CD4-positive, alpha-beta T cell treated with Interleukin-21 for 1 hour (primary cell): Measurements from ENCODE around the gene NOS1AP.
"Not testable (repeated sequence)": the region's sequence is repeated elsewhere in the genome, so short reads cannot be mapped to it uniquely, and the experiment has no call there.

Experiments
- DNase-seq: peaks from one replicate; pipeline ENCODE4 v3.0.0-alpha.2; 2020

NOS1AP gene

DNA sequence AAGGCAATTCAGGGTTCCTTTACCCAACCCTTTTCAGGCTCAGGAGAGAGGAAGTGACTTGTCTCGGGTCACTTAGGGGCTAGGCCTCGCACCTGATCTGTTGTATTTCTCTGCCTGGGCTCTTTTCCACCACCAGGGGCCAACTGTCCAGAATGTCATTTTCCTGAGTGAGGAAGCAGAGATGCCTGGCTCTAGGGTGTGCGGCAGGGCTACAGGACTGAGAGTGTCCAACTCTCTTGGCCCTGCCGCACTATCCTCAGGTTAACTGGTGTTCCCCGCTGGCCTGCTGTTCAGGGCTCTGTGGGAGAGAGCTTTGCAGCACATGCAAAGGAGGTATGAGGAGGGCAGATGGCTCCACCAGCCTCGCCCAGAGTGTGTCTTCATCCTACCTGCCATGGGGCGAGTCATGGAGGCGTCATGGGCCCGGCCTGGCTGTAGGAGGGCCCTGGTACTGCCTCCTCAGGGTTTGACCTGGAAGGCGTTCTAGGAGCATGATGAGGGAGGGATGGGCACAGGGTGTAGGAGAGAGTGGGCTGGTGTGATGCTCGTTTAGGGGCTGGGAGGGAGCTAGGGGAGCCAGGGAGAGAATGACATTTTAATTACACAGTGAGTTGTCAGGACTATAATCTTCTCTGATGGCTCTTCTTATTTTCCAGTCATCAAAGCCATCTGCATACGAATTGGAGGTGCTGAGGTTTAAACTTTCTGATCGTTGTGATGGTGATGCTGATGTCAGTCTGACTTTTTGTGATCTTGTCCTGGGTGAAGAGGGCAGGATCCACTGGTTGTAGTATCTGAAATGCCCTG, 128.3 kb downstream of the NOS1AP start:
- no peak for DNase-seq

DNA sequence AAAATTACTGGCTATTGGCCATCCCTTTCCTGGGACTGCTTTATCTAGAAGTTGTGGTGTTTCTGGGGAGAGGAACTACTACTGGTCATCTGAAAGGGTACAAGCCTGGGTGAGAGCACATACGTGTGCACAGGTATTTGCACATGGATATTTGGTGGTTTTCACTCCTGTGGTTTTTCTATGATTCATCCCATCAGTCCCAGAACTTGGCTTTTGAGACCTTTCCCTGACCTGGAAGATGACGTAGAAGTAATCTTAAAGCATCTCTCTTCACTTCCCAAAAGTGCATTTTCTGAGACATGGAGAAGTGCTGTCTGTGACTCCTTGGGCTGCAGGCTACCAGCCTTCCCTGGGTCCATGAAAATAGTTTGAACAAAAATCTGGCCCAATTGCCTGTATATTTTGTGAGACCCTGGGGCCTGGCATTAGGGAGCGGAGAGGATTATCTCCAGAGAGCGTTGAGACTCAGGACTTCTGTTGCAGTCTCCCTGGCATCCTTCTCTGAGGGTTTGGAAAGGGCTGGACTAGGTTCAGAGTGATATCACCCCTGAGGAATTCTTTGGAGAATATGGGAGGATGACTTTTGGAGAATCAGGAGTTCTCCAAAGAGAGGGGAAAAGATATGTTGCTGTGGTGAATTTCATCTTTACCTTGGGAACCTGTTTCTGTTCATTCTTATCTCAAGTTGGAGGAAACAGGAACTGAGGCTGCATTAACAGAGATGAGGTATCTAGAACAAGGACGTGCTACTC, 130.8 kb downstream of the NOS1AP start:
- DNase-seq, result no peak

DNA sequence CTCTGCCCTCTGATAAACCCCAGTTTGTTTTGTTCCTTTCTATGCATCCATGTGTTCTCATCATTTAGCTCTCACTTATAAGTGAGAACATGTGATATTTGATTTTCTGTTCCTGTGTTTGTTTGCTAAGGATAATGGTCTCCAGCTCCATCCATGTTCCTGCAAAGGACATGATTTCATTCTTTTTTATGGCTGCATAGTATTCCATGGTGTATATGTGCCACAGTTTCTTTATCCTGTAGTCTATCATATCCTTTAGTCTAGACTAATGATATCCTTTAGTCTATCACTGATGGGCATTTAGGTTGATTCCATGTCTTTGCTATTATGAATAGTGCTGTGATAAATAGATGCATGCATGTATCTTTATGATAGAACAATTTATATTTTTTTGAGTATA, 131.6 kb downstream of the NOS1AP start:
- DNase-seq, result not testable (repeated sequence)

GRCh38 chr1:162204129-162204822, 134.8 kb downstream of the NOS1AP start:
- no peak for DNase-seq

GRCh38 chr1:162204823-162205155, 135.3 kb downstream of the NOS1AP start:
- no peak for DNase-seq

DNA sequence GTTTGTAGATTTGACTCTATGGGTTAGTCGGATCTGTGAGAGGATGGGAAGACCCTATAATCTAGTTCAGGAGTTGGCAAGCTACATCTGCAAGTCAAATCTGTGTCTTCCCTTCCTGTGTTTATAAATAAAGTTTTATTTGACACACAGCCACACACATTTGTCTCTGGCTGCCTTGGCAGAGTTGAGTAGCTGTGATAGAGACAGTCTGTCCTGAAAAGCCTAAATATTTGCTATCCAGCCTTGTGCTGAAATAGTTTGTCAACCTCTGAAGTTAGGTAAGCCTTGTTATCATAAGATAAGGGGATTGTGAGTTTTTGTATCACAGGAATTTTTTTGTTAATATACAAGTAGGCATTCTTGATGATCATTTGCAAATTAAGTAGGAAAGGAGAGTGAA, 136.8 kb downstream of the NOS1AP start:
- DNase-seq, result no peak

- no peak for DNase-seq
Observed at GRCh38 chr1:162206749-162207635, 137.5 kb downstream of the NOS1AP start.

- DNase-seq, result no peak
Observed at GRCh38 chr1:162207862-162208261, 138.4 kb downstream of the NOS1AP start.

DNA sequence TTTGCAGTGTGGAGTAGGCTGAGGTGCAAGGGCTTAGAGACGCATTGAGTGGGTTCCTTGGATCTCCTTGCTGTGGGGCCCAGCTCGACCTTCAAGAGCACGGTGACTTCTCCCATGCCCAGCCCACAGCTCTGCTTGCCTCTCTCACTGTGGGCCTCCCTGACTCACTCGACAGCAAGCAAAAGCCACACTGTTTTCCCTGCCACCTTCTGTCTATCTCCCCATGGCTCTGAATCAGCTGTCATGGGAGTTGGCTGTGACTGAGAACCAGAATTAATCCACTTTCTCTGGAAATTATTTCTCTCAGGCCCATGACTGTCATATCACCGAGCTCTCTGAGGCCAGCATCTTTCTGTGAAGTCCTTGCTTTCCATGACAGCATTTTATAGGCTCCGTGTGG, 140.7 kb downstream of the NOS1AP start:
- no peak for DNase-seq

DNA sequence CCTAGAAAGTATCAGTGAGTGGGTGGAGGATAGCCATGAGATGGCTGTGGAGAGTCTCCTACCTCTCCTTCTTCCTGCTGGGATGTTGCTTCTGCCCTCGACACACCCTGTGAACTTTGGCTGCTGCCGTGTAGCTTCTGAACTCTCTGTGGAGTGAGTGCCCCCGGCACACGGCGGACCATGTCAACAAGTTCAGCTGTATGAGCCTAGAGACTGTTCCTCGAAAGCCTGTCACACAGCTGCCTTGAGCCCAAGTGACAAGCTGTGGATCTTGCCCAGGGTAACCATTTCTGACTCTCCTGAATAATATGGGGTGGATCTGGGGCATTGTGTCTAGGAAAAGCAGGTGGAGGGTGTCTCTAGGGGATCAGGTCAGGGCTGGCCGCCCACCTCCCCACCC, 143.2 kb downstream of the NOS1AP start:
- DNase-seq, result no peak

DNA sequence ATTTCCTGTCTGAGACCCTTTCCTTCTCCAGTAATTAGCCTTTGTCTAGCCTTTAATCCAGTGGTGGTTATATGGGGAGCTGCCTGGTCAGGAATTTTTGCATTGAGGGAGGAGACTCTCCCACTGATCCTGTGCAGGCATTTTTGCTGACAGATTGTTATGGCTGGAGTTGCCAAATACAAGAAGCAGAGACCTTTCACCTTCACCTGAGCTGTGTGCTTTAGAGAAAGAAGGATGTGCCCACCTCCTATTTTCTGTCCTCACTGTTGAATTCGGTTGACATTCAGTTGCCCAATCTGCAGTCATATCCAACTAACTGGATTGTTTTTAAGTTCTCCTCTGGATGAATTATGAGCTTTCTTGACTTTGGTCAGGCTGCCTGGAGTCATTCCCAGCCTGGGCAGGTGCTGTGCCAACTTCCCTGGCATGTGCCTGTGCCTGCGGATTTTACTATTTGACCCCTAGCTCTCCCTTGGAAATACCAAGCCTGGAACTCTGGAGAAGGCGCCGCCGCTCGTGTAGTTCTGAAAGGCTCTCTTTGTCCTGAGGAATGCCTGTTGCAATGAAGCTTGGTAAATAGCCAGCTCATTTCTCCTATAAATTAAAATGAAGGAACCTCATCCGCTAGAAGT, 143.9 kb downstream of the NOS1AP start:
- DNase-seq, result no peak

DNA sequence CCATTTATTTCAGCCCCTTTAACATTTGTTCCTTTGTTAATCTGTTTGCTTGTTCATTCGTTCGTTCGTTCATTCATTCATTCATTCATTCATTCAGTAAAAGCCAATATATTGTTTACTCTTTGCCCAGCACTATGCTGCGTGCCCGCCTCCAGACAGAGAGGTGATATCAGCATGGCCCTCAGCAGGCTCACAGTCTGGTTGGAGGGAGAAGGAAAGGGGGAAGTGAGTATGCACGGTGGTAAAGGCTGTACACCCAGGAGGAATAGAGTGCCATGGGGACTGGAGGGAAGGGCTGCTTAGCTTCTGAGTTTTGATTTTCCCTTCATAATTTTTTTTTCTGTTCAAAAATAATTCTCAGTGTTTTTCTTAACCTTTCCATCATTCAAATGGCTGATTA, 144.7 kb downstream of the NOS1AP start:
- DNase-seq, result no peak

DNA sequence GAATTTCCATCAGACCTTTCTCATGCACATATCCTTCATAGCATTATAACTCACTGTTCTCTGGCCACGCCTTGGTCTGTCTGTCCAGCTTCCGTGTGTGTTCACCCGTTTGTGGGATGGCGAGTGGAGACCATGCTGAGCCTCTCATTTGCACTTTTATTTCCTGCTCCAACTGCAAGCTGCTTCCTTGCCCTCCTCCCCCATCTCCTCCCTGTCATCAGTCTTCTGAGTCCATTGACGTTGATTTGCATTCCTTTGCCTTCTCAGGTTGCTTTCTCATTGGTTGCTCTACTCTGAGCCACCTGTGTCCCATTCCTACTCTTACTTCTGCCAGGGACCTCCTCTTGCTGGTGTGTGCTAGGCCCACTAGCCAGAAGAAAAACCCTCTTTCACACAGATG, 146.4 kb downstream of the NOS1AP start:
- DNase-seq, result no peak

DNA sequence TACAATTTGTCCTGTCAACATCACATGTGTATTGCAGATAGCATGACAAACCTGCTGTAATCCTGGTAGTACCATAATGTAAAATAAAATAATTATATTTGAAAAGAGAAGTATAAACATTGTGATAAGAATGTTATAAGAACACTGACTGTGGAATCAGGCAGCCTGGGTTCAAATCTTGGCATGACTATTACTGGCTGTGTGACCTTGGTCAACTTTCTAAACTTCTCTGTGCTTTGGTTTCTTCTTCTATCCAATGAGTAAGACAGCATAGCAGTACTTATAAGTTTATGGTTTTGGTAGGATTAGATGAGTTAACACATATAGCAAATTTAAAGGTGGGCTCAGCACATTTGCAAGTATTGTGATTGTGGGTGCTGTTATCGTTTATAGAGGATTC, 147.1 kb downstream of the NOS1AP start:
- DNase-seq, result no peak

DNA sequence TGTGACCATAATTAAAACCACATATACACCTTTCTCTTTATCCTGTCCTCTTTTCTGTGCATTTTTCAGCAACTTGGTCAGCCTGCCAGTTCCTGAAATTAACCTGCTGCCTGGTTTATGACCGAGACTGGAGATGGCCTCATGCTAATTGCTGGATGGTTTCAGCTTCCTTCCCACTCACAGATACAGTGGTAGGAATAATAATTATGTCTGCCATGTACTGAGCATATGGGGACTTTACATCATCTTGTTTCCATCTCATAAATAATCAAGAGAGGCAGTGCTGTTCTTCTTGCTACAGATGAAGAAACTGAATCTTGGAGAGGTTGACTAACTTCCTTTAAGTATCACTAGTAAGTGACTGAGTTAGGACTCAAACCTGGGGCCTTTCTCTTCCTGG, 148.2 kb downstream of the NOS1AP start:
- no peak for DNase-seq

DNA sequence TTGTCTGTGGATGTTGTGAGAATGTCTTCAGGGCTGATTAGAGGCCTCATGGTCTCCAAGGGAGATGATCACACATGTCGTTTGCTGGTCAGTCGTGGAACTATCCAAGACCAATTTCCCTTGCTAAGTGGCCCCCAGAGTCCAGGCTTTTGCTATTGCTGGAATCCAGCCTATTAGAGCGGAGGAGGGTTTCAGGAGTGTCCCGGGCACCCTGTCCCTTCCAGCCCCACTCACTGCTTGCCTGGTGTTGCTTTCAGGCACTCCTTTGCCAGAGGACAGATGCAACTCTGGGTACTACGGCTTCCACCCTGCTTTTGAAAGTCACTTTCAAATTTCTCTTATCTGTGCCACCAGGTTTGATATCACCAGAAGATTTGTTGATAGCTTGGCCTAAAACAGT, 149.1 kb downstream of the NOS1AP start:
- no peak for DNase-seq

- DNase-seq, result no peak
Observed at GRCh38 chr1:162218975-162219374, 149.5 kb downstream of the NOS1AP start.

GRCh38 chr1:162219461-162219860, 150.0 kb downstream of the NOS1AP start:
- no peak for DNase-seq

- DNase-seq, result no peak
Observed at GRCh38 chr1:162220009-162220539, 150.6 kb downstream of the NOS1AP start.

DNA sequence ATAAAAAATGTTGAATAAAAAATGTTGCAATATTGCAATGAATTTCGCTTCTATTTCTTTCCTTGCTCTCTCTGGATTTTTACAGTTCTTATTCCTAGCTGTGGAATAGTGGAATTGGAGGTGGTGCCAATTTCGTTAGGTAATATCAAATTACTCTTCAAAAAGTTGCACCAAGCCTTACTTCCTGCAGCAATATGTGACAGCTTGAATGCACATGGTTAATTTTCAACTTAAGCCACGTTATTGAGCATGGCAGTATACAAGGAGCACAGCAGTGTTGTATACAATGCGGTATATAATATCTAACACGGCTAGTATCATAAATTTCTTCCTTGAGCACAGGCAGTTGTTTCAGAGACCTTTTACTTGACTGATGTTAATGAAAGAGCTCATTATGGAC, 152.5 kb downstream of the NOS1AP start:
- DNase-seq, result no peak

DNA sequence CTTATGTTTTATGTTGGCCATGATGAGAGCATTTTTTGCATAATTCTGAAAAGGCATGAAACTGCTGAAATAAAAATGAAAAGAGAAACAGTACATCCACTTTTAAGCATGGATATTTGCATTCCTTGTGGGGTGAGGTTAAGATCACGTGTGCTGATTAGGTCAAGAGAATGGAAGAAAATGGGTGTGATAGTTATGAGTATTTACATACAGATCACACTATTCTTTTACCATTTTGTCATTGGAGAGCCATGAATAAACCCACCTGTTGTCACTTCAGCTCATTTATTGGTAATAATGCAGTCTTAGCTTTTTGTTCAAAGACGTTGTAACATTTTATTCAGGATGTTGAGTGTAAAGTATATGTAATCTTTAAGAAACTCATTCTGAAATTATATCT, 153.2 kb downstream of the NOS1AP start:
- DNase-seq, result no peak

GRCh38 chr1:162223488-162223887, 154.0 kb downstream of the NOS1AP start:
- DNase-seq, result no peak
